HepG2 (cell line): Measurements from ENCODE around the gene TM4SF1. TPM values are rescaled to one million over a fixed set of nuclear protein-coding genes. Genes with fewer than 3 reads are reported as not detected.

Experiments
- EEA1 ChIP-seq: sonication (generic); formaldehyde crosslinking; IDR thresholded peaks from 2 replicates; pipeline ENCODE4 v1.5.1; 2020; ENCODE audit warnings: mild to moderate bottlenecking, missing genetic modification reagents, borderline replicate concordance
- HES4 ChIP-seq: sonication (generic); formaldehyde crosslinking; IDR thresholded peaks from 2 replicates; pipeline ENCODE4 v1.9.0; 2021; ENCODE audit warnings: mild to moderate bottlenecking, missing genetic modification reagents, borderline replicate concordance
- HMG20B ChIP-seq: conservative IDR thresholded peaks from 2 replicates; pipeline ENCODE4 v1.6.1; 2016; ENCODE audit warnings: missing genetic modification reagents, missing compliant biosample characterization
- HOXD1 ChIP-seq: sonication (generic); formaldehyde crosslinking; IDR thresholded peaks from 2 replicates; pipeline ENCODE4 v1.5.0; 2020; ENCODE audit warnings: missing genetic modification reagents
- RBM22 ChIP-seq: fragments of 200-400 bp; formaldehyde crosslinking; optimal IDR thresholded peaks from 2 replicates; pipeline ENCODE3; 2017; ENCODE audit warnings: mild to moderate bottlenecking, low read length, moderate library complexity
- SALL2 ChIP-seq: sonication (generic); formaldehyde crosslinking; IDR thresholded peaks from 2 replicates; pipeline ENCODE4 v1.8.1; 2023; ENCODE audit warnings: mild to moderate bottlenecking, missing genetic modification reagents, inconsistent platforms
- SKI ChIP-seq: fragments of 450-650 bp; IDR thresholded peaks from one replicate; pipeline ENCODE4 v1.6.1; 2018; ENCODE audit warnings: mild to moderate bottlenecking; ENCODE audit not compliant: partially characterized antibody
- ZNF761 ChIP-seq: sonication (generic); formaldehyde crosslinking; conservative IDR thresholded peaks from 2 replicates; pipeline ENCODE4 v1.4.0; 2020; ENCODE audit warnings: mild to moderate bottlenecking, missing genetic modification reagents
- polyA plus RNA-seq, 8 experiments: library from polyadenylated mRNA; depleted of rRNA in 3 of 8; stranded (reverse) in 7 of 8; unstranded in 1 of 8; fragments of >200 nt; fragmentation: Illumina TruSeq in 4 of 8; extraction: Trizol in 4 of 8; gene quantifications; 2 replicates each; pipeline versions ENCODE4 v1.2.1 to v1.2.3, GENCODE V29; 2011 to 2016; ENCODE audit warnings: low read depth in 4 of 8, missing spikeins in 1 of 8, mixed read lengths in 1 of 8; ENCODE audit not compliant: insufficient read depth in 1 of 8
- total RNA-seq, 5 experiments: library from RNA; depleted of rRNA; stranded (reverse); fragments of >200 nt; fragmentation: Illumina TruSeq; extraction: Trizol; gene quantifications; 2 replicates each; pipeline ENCODE4 v1.2.3, GENCODE V29; 2016; ENCODE audit warnings: low read depth in 1 of 5
- TF ChIP-seq, protein P1 (sequence below): sonication (generic); formaldehyde crosslinking; IDR thresholded peaks from 2 replicates; pipeline ENCODE4 v1.5.0; 2020; ENCODE audit warnings: missing genetic modification reagents
- TF ChIP-seq, protein P2 (sequence below): sonication (generic); formaldehyde crosslinking; IDR thresholded peaks from 2 replicates; pipeline ENCODE4 v1.4.0; 2020; ENCODE audit warnings: missing genetic modification reagents
- TF ChIP-seq, protein P3 (sequence below): sonication (generic); formaldehyde crosslinking; IDR thresholded peaks from one replicate; pipeline ENCODE4 v1.5.1; 2020; ENCODE audit warnings: mild to moderate bottlenecking, missing genetic modification reagents; ENCODE audit errors: not compliant biosample characterization
- TF ChIP-seq, protein P4 (sequence below): sonication (generic); formaldehyde crosslinking; IDR thresholded peaks from 2 replicates; pipeline ENCODE4 v1.5.1; 2020; ENCODE audit warnings: missing genetic modification reagents, mild to moderate bottlenecking, borderline replicate concordance
- TF ChIP-seq, protein P5 (sequence below): sonication (generic); formaldehyde crosslinking; IDR thresholded peaks from 2 replicates; pipeline ENCODE4 v1.4.0; 2020; ENCODE audit warnings: missing genetic modification reagents, borderline replicate concordance

The TM4SF1 gene
- total and polyA plus RNA-seq, 2 of the 13 experiments (the other 11 are each of a cell fraction or from before 2014, with no cell fraction given), result 431 to 1,359 TPM

DNA sequence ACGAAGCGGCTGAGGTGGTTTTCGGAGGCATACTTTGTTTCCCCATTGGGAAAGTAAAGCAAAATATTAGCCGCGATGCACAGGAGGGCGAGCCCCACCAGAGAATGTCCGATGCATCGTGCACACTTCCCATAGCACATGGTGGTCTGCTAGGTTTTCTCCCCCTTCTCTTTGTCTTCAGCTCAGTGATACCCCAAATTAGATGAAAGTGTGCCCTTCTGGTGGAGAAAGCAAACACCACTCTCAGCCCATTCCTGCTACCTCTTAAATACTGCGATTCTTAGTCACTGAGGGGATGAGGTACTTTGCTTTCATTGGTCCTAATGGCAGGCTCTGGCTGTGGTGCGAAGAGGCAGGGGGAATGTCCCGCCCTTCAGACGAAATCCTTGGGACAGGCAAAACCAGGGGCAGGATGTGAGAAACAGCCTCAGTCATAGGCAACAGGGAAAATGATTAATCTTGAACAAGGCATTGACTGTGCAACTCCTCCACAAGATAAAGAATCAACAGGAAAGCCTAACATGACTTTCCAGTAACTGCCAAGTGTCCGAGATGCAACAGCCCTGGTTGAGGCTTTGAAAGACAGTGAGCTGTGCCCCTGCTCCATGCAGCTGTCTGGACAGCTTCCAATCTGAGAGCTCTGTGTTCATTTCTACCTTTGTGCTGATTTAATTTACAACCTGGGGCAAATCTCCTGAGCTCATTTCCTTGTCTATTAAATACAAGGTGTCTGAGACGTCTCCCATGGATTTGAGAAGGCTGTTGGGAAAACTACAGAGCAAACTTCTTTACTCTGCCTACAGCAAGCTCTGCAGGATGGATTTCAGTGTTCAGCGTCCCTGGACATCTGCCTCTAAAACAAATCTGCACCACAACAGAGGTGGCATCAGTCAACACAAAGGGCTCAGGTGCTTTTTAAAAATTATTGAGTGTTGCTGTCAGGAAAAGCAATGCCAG lies at the start of gene TM4SF1 (continued):
- TF ChIP-seq, protein P1, sequence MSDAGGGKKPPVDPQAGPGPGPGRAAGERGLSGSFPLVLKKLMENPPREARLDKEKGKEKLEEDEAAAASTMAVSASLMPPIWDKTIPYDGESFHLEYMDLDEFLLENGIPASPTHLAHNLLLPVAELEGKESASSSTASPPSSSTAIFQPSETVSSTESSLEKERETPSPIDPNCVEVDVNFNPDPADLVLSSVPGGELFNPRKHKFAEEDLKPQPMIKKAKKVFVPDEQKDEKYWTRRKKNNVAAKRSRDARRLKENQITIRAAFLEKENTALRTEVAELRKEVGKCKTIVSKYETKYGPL (CRISPR knock-in tag), result peak; percentile 40; the same call in 1 of the 2 replicates
- TF ChIP-seq SALL2 (CRISPR knock-in tag) (no peak), SKI (peak; percentile 84), HMG20B (CRISPR knock-in tag) (no peak), RBM22 (peak; percentile 98), HES4 (no peak), ZNF761 (CRISPR knock-in tag) (no peak), EEA1 (CRISPR knock-in tag) (no peak), HOXD1 (CRISPR knock-in tag) (no peak)
- TF ChIP-seq, protein P2, sequence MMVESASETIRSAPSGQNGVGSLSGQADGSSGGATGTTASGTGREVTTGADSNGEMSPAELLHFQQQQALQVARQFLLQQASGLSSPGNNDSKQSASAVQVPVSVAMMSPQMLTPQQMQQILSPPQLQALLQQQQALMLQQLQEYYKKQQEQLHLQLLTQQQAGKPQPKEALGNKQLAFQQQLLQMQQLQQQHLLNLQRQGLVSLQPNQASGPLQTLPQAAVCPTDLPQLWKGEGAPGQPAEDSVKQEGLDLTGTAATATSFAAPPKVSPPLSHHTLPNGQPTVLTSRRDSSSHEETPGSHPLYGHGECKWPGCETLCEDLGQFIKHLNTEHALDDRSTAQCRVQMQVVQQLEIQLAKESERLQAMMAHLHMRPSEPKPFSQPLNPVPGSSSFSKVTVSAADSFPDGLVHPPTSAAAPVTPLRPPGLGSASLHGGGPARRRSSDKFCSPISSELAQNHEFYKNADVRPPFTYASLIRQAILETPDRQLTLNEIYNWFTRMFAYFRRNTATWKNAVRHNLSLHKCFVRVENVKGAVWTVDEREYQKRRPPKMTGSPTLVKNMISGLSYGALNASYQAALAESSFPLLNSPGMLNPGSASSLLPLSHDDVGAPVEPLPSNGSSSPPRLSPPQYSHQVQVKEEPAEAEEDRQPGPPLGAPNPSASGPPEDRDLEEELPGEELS, result peak; percentile 91
- TF ChIP-seq, protein P3, sequence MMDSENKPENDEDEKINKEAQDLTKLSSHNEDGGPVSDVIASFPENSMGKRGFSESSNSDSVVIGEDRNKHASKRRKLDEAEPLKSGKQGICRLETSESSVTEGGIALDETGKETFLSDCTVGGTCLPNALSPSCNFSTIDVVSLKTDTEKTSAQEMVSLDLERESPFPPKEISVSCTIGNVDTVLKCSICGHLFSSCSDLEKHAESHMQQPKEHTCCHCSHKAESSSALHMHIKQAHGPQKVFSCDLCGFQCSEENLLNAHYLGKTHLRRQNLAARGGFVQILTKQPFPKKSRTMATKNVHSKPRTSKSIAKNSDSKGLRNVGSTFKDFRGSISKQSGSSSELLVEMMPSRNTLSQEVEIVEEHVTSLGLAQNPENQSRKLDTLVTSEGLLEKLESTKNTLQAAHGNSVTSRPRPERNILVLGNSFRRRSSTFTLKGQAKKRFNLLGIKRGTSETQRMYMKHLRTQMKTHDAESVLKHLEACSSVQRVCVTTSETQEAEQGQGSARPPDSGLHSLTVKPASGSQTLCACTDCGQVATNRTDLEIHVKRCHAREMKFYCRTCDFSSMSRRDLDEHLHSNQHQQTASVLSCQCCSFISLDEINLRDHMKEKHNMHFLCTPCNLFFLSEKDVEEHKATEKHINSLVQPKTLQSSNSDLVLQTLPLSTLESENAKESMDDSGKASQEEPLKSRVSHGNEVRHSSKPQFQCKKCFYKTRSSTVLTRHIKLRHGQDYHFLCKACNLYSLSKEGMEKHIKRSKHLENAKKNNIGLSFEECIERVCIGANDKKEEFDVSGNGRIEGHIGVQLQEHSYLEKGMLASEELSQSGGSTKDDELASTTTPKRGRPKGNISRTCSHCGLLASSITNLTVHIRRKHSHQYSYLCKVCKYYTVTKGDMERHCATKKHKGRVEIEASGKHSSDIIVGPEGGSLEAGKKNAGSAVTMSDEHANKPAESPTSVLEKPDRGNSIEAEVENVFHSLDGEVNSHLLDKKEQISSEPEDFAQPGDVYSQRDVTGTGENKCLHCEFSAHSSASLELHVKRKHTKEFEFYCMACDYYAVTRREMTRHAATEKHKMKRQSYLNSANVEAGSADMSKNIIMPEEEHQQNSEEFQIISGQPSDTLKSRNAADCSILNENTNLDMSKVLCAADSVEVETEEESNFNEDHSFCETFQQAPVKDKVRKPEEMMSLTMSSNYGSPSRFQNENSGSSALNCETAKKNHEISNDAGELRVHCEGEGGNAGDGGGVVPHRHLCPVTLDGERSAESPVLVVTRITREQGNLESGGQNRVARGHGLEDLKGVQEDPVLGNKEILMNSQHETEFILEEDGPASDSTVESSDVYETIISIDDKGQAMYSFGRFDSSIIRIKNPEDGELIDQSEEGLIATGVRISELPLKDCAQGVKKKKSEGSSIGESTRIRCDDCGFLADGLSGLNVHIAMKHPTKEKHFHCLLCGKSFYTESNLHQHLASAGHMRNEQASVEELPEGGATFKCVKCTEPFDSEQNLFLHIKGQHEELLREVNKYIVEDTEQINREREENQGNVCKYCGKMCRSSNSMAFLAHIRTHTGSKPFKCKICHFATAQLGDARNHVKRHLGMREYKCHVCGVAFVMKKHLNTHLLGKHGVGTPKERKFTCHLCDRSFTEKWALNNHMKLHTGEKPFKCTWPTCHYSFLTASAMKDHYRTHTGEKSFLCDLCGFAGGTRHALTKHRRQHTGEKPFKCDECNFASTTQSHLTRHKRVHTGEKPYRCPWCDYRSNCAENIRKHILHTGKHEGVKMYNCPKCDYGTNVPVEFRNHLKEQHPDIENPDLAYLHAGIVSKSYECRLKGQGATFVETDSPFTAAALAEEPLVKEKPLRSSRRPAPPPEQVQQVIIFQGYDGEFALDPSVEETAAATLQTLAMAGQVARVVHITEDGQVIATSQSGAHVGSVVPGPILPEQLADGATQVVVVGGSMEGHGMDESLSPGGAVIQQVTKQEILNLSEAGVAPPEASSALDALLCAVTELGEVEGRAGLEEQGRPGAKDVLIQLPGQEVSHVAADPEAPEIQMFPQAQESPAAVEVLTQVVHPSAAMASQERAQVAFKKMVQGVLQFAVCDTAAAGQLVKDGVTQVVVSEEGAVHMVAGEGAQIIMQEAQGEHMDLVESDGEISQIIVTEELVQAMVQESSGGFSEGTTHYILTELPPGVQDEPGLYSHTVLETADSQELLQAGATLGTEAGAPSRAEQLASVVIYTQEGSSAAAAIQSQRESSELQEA (CRISPR knock-in tag), result no peak
- TF ChIP-seq, protein P4, sequence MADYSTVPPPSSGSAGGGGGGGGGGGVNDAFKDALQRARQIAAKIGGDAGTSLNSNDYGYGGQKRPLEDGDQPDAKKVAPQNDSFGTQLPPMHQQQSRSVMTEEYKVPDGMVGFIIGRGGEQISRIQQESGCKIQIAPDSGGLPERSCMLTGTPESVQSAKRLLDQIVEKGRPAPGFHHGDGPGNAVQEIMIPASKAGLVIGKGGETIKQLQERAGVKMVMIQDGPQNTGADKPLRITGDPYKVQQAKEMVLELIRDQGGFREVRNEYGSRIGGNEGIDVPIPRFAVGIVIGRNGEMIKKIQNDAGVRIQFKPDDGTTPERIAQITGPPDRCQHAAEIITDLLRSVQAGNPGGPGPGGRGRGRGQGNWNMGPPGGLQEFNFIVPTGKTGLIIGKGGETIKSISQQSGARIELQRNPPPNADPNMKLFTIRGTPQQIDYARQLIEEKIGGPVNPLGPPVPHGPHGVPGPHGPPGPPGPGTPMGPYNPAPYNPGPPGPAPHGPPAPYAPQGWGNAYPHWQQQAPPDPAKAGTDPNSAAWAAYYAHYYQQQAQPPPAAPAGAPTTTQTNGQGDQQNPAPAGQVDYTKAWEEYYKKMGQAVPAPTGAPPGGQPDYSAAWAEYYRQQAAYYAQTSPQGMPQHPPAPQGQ (CRISPR knock-in tag), result no peak; the same call in 1 of the 2 replicates
- TF ChIP-seq, protein P5, sequence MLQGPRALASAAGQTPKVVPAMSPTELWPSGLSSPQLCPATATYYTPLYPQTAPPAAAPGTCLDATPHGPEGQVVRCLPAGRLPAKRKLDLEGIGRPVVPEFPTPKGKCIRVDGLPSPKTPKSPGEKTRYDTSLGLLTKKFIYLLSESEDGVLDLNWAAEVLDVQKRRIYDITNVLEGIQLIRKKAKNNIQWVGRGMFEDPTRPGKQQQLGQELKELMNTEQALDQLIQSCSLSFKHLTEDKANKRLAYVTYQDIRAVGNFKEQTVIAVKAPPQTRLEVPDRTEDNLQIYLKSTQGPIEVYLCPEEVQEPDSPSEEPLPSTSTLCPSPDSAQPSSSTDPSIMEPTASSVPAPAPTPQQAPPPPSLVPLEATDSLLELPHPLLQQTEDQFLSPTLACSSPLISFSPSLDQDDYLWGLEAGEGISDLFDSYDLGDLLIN, result no peak
